BLaER1 treated with 17β-estradiol and CSF1 and Interleukin-3, amounts not matched to agents 10 nM and 100 nM (cell line): ENCODE measurements around the gene KLB.
"Not testable (repeated sequence)": the region's sequence is repeated elsewhere in the genome, so short reads cannot be mapped to it uniquely, and the experiment has no call there.

Experiments used
- H3K27ac ChIP-seq, 11 experiments: shearing (Covaris generic); formaldehyde crosslinking; 2 replicates each; pipeline ENCODE4 v1.8.1; 2022
- H3K27me3 ChIP-seq, 11 experiments: shearing (Covaris generic); formaldehyde crosslinking; 2 replicates each; pipeline ENCODE4 v1.8.1; 2022
- H3K36me3 ChIP-seq, 11 experiments: shearing (Covaris generic); formaldehyde crosslinking; 2 replicates each; pipeline ENCODE4 v1.8.1; 2022
- H3K4me1 ChIP-seq, 10 experiments: shearing (Covaris generic); formaldehyde crosslinking; 2 replicates each; pipeline ENCODE4 v1.8.1; 2022
- H3K4me2 ChIP-seq, 11 experiments: shearing (Covaris generic); formaldehyde crosslinking; 2 replicates each; pipeline ENCODE4 v1.8.1; 2022
- H3K4me3 ChIP-seq, 10 experiments: shearing (Covaris generic); formaldehyde crosslinking; 2 replicates each; pipeline ENCODE4 v1.8.1; 2022
- H3K9ac ChIP-seq, 11 experiments: shearing (Covaris generic); formaldehyde crosslinking; 2 replicates each; pipeline ENCODE4 v1.8.1; 2022
- H3K9me3 ChIP-seq, 11 experiments: shearing (Covaris generic); formaldehyde crosslinking; replicated peaks in 1 of 11; 2 replicates each; pipeline ENCODE4 v1.8.1; 2022
- H4K20me1 ChIP-seq, 11 experiments: shearing (Covaris generic); formaldehyde crosslinking; 2 replicates each; pipeline ENCODE4 v1.8.1; 2022
- Cebpa-rat ChIP-seq, 11 experiments: shearing (Covaris generic); IDR thresholded peaks; 2 replicates each; pipeline ENCODE4 v1.8.1; 2022

KLB gene

GRCh38 chr4:39367166-39367565, 39.6 kb upstream of the KLB start:
- Histone ChIP-seq H3K9ac (no peak overlapping the region), H3K27ac (no peak overlapping the region), H3K9me3 (peaks cover 17 to 29% (median 25%) of the 10 kb centered on the region in 11 experiments), H3K4me1 (peaks cover 10 to 29% (median 25%) of the 10 kb centered on the region in 10 experiments), H3K27me3 (no peaks in the 10 kb centered on the region), H3K36me3 (peaks cover 0 to 17% (median 9%) of the 10 kb centered on the region in 11 experiments; a peak in 9 of 22 replicates), H3K4me3 (peak overlapping the region in 2 of 10 experiments; percentile 91 to 97; a peak in 2 of 20 replicates), H3K4me2 (peak overlapping the region in 8 of 11 experiments; percentile 80 to 94 (median 86); a peak in 13 of 22 replicates), H4K20me1 (peaks cover 0 to 32% (median 21%) of the 10 kb centered on the region in 11 experiments; a peak in 14 of 22 replicates)
- TF ChIP-seq Cebpa-rat (IDR thresholded peaks at IDR 0.05) = no peak

GRCh38 chr4:39369301-39369700, 37.4 kb upstream of the KLB start:
- peaks cover 10 to 20% (median 17%) of the 10 kb centered on the region in 10 experiments for H3K4me1 ChIP-seq
- peaks cover 21 to 40% (median 35%) of the 10 kb centered on the region in 11 experiments for H3K9me3 ChIP-seq
- peaks cover 0 to 15% (median 6%) of the 10 kb centered on the region in 11 experiments; a peak in 7 of 22 replicates for H4K20me1 ChIP-seq
- no peak overlapping the region for H3K9ac ChIP-seq
- peaks cover 0 to 3% (median 0%) of the 10 kb centered on the region in 11 experiments; a peak in 1 of 22 replicates for H3K36me3 ChIP-seq
- TF ChIP-seq Cebpa-rat (IDR thresholded peaks at IDR 0.05) = no peak
- no peaks in the 10 kb centered on the region for H3K27me3 ChIP-seq
- no peak overlapping the region for H3K4me3 ChIP-seq
- no peak overlapping the region for H3K27ac ChIP-seq
- H3K4me2 ChIP-seq = no peak overlapping the region

- not testable (repeated sequence) for H3K36me3 ChIP-seq, H3K4me1 ChIP-seq, H4K20me1 ChIP-seq, H3K9ac ChIP-seq, H3K27me3 ChIP-seq, H3K4me2 ChIP-seq, H3K27ac ChIP-seq
- Histone ChIP-seq H3K9me3 (peaks cover 21 to 40% (median 35%) of the 10 kb centered on the region in 11 experiments), H3K4me3 (0 out of 20 replicates have a peak overlapping the region, but pooled peaks of 2 of the 10 experiments have one; percentile 9 to 11)
These were observed 35.5 kb upstream of the KLB start for GRCh38 chr4:39371209-39371608.

GRCh38 chr4:39375478-39375877, 31.3 kb upstream of the KLB start:
- no peak for TF ChIP-seq Cebpa-rat (IDR thresholded peaks at IDR 0.05)
- no peak overlapping the region for H3K27ac ChIP-seq
- no peaks in the 10 kb centered on the region for H3K27me3 ChIP-seq
- H3K4me1 ChIP-seq = no peaks in the 10 kb centered on the region
- H3K4me2 ChIP-seq = no peak overlapping the region
- H3K4me3 ChIP-seq = no peak overlapping the region
- H3K36me3 ChIP-seq = peaks cover 0 to 3% (median 0%) of the 10 kb centered on the region in 11 experiments; a peak in 1 of 22 replicates
- H3K9me3 ChIP-seq = peaks cover 23 to 41% (median 30%) of the 10 kb centered on the region in 11 experiments
- H4K20me1 ChIP-seq = no peaks in the 10 kb centered on the region
- H3K9ac ChIP-seq = no peak overlapping the region

GRCh38 chr4:39383690-39384089, 23.0 kb upstream of the KLB start:
- no peaks in the 10 kb centered on the region for H3K36me3 ChIP-seq
- no peak overlapping the region for H3K4me2 ChIP-seq
- TF ChIP-seq Cebpa-rat (IDR thresholded peaks at IDR 0.05) = no peak
- no peak overlapping the region for H3K27ac ChIP-seq
- H3K9me3 ChIP-seq = peaks cover 0 to 11% (median 0%) of the 10 kb centered on the region in 11 experiments; a peak in 3 of 22 replicates
- no peak overlapping the region for H3K4me3 ChIP-seq
- no peaks in the 10 kb centered on the region for H4K20me1 ChIP-seq
- no peaks in the 10 kb centered on the region for H3K27me3 ChIP-seq
- no peak overlapping the region for H3K9ac ChIP-seq
- no peaks in the 10 kb centered on the region for H3K4me1 ChIP-seq

- Histone ChIP-seq H4K20me1 (no peaks in the 10 kb centered on the region), H3K9ac (no peak overlapping the region), H3K9me3 (peaks cover 0 to 5% (median 0%) of the 10 kb centered on the region in 11 experiments; a peak in 1 of 22 replicates), H3K4me1 (no peaks in the 10 kb centered on the region), H3K4me3 (no peak overlapping the region), H3K36me3 (no peaks in the 10 kb centered on the region), H3K27me3 (no peaks in the 10 kb centered on the region), H3K4me2 (no peak overlapping the region), H3K27ac (no peak overlapping the region)
- TF ChIP-seq Cebpa-rat (IDR thresholded peaks at IDR 0.05) = no peak
These were observed 22.2 kb upstream of the KLB start for GRCh38 chr4:39384563-39384962.

GRCh38 chr4:39390603-39391002, 16.1 kb upstream of the KLB start:
- Histone ChIP-seq H3K9me3 (no peaks in the 10 kb centered on the region), H3K27ac (no peak overlapping the region), H3K9ac (no peak overlapping the region), H3K36me3 (no peaks in the 10 kb centered on the region), H3K4me2 (no peak overlapping the region), H4K20me1 (no peaks in the 10 kb centered on the region), H3K4me1 (no peaks in the 10 kb centered on the region), H3K4me3 (no peak overlapping the region), H3K27me3 (no peaks in the 10 kb centered on the region)
- no peak for TF ChIP-seq Cebpa-rat (IDR thresholded peaks at IDR 0.05)

GRCh38 chr4:39394706-39395105, 12.0 kb upstream of the KLB start:
- no peak overlapping the region for H3K27ac ChIP-seq
- no peaks in the 10 kb centered on the region for H4K20me1 ChIP-seq
- no peak overlapping the region for H3K4me3 ChIP-seq
- H3K36me3 ChIP-seq = no peaks in the 10 kb centered on the region
- no peaks in the 10 kb centered on the region for H3K27me3 ChIP-seq
- TF ChIP-seq Cebpa-rat (IDR thresholded peaks at IDR 0.05) = no peak
- no peaks in the 10 kb centered on the region for H3K9me3 ChIP-seq
- H3K9ac ChIP-seq = no peak overlapping the region
- H3K4me1 ChIP-seq = no peaks in the 10 kb centered on the region
- H3K4me2 ChIP-seq = no peak overlapping the region

- H3K4me3 ChIP-seq, H4K20me1 ChIP-seq, H3K4me1 ChIP-seq, H3K9ac ChIP-seq, H3K9me3 ChIP-seq, H3K36me3 ChIP-seq, H3K27ac ChIP-seq, H3K4me2 ChIP-seq, H3K27me3 ChIP-seq: not testable (repeated sequence)
These were observed 5.1 kb upstream of the KLB start for GRCh38 chr4:39401640-39402039.

- TF ChIP-seq Cebpa-rat (IDR thresholded peaks at IDR 0.05) = no peak
- Histone ChIP-seq H4K20me1 (no peaks in the 10 kb centered on the region), H3K36me3 (no peaks in the 10 kb centered on the region), H3K4me3 (no peak overlapping the region), H3K9me3 (no peaks in the 10 kb centered on the region), H3K4me1 (no peaks in the 10 kb centered on the region), H3K27me3 (no peaks in the 10 kb centered on the region), H3K9ac (no peak overlapping the region), H3K27ac (no peak overlapping the region), H3K4me2 (no peak overlapping the region)
These were observed 805 bp downstream of the KLB start for GRCh38 chr4:39407584-39407885.
